ENCODE measurements around the gene NAV2.

- TF ChIP-seq CTCF (optimal IDR thresholded peaks at IDR 0.05 in 1 of 3, IDR thresholded peaks at IDR 0.05 in 1 of 3, conservative IDR thresholded peaks at IDR 0.05 in 1 of 3; ENCODE audit: extremely low read depth in 1 of 3, insufficient read depth in 2 of 3, low read length in 3 of 3) (no peak), EZH2 (IDR thresholded peaks at IDR 0.05; ENCODE audit: low read length) (no peak)
Measured at GRCh38 chr11:19673924-19674729, 38.5 kb upstream of the NAV2 start.
